Epithelial cell of proximal tubule (primary cell): ENCODE results near the gene LMBR1. TPM values are rescaled to one million over a fixed set of nuclear protein-coding genes. Genes with fewer than 3 reads are reported as not detected.
"Not testable (repeated sequence)": the region's sequence is repeated elsewhere in the genome, so short reads cannot be mapped to it uniquely, and the experiment has no call there.

Experiments
- DNase-seq: peaks from one replicate; pipeline ENCODE4 v3.0.0-alpha.2; 2011; ENCODE audit warnings: low read depth
- H3K4me3 ChIP-seq: 2 replicates; pipeline ENCODE4 v1.5.1; 2011; ENCODE audit warnings: low read depth, mild to moderate bottlenecking, low read length
- CTCF ChIP-seq: conservative IDR thresholded peaks from 2 replicates; pipeline ENCODE4 v1.5.1; 2012; ENCODE audit warnings: low read depth, mild to moderate bottlenecking, low read length
- total RNA-seq: library from RNA; depleted of rRNA; stranded (reverse); fragments of >200 nt; gene quantifications from 2 replicates; pipeline ENCODE4 v1.2.3, GENCODE V29; 2015

The LMBR1 gene
- total RNA-seq, 1 donor from 2014 or later: 34.6 TPM

GRCh38 chr7:156722043-156722826, 170.7 kb downstream of the LMBR1 start:
- DNase-seq: no peak
- no peak overlapping the region for H3K4me3 ChIP-seq
- TF ChIP-seq CTCF: no peak

GRCh38 chr7:156703773-156704482, 189.1 kb downstream of the LMBR1 start:
- DNase-seq: no peak
- H3K4me3 ChIP-seq: no peak overlapping the region
- TF ChIP-seq CTCF: no peak

GRCh38 chr7:156703209-156703608, 189.8 kb downstream of the LMBR1 start:
- no peak overlapping the region for H3K4me3 ChIP-seq
- DNase-seq: no peak
- no peak for TF ChIP-seq CTCF

GRCh38 chr7:156702399-156702798, 190.6 kb downstream of the LMBR1 start:
- DNase-seq: no peak
- H3K4me3 ChIP-seq: no peak overlapping the region
- TF ChIP-seq CTCF: no peak

GRCh38 chr7:156701787-156702186, 191.2 kb downstream of the LMBR1 start:
- H3K4me3 ChIP-seq, DNase-seq: not testable (repeated sequence)

GRCh38 chr7:156698512-156698911, 194.5 kb downstream of the LMBR1 start:
- DNase-seq, H3K4me3 ChIP-seq: not testable (repeated sequence)

- H3K4me3 ChIP-seq, DNase-seq: not testable (repeated sequence)
Measured at GRCh38 chr7:156697283-156697682, 195.7 kb downstream of the LMBR1 start.

- DNase-seq: no peak
- no peak for TF ChIP-seq CTCF
- H3K4me3 ChIP-seq: no peak overlapping the region
Measured at GRCh38 chr7:156693627-156694026, 199.4 kb downstream of the LMBR1 start.
